ENCODE measurements around the gene EXOSC5.

GRCh38 chr19:41422955-41423354 lies 25.8 kb upstream of the EXOSC5 start:
- TF ChIP-seq EZH2 (IDR thresholded peaks at IDR 0.05), result no peak
- TF ChIP-seq POLR2AphosphoS5 (IDR thresholded peaks at IDR 0.05; ENCODE audit: borderline replicate concordance, low read depth, low read length), result no peak
- TF ChIP-seq FOXP2 (optimal IDR thresholded peaks at IDR 0.05; ENCODE audit: control extremely low read depth, extremely low read length, insufficient read depth), result no peak

All from SK-N-MC (cell line).